Ammon's horn (tissue), 1 donor: ENCODE results near the gene RASGEF1B.
A peak's percentile ranks its signal among the peaks of the same experiment; 100 is the strongest.

ENCODE experiments used
- DNase-seq: peaks from one replicate; pipeline ENCODE4 v3.0.0-alpha.2; 2016; ENCODE audit warnings: low spot score

The RASGEF1B gene

DNA sequence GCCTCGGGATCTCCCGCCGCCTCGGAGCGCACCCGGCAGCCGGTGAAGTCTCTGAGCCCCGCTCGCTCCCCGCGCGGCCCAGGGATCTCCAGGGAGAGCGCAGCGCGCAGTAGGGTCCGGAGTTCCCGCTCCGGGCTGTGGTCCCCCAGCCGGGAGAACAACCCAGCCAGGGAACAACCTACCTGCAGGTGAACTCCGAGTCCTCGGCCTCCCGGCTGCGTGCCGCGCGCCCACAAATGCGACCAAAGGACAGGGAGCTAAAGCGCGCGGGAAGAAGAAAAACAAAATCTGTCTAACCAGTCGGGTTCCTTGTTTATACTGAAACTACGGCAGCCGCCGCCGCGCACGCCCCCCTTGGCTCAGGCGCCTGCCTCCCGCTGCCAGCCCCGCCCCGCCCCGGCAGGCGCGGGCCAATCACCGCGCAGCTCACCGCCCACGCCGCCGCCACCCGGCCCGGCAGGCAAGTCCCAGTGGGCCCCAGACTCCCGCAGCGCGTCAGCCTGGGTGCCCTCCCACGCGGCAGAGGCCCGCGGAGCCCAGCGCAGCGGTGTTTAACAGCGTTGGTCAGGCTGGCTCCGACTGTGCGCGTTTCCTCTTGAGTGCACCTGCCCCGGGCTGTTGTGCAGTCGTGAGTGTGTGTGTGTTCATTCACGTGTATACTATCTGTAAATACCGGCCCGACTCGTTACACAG, at the start of gene RASGEF1B:
TSS of gene RASGEF1B (minus strand) at position 320 of the 693 bp plus-strand sequence. CDS start 12,399 bp downstream, outside the sequence.
- peak; percentile 95 for DNase-seq

DNA sequence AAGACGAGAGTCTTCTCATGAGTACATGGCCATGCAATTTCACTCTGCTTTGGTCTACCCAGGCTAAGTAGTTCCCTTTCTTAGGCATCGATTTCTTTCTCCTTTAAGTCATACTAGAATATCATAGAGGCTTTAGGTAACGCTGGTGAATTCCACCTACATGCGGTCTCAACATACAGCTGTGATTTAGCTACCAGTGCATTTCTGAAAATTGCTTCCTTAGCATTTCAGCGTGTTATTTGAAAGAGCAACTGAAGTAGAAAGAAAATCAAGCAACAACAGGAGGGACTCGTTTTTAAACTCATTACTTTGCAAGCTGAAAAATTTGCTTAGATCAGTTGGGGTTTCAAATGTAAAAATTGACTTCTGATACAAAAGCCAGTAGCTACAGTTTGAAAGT, 48.1 kb upstream of the RASGEF1B start:
- DNase-seq: no peak

DNA sequence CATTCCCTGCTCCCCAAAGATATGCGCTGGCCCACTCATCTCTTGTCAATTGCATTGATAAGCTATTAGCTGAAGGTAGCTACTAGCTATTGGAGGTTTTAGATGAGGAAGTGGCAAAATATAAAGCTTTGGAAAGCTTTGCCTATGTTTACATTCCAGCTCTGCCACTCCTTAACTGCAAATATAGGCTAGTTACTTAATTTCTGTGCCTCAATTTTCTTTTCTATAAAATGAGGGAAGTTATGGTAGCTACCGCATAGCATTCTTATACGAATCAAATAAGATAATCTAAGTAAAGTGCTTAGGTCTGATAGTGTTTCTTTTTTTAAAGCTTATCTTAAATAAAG, 47.7 kb upstream of the RASGEF1B start:
- DNase-seq: no peak

DNA sequence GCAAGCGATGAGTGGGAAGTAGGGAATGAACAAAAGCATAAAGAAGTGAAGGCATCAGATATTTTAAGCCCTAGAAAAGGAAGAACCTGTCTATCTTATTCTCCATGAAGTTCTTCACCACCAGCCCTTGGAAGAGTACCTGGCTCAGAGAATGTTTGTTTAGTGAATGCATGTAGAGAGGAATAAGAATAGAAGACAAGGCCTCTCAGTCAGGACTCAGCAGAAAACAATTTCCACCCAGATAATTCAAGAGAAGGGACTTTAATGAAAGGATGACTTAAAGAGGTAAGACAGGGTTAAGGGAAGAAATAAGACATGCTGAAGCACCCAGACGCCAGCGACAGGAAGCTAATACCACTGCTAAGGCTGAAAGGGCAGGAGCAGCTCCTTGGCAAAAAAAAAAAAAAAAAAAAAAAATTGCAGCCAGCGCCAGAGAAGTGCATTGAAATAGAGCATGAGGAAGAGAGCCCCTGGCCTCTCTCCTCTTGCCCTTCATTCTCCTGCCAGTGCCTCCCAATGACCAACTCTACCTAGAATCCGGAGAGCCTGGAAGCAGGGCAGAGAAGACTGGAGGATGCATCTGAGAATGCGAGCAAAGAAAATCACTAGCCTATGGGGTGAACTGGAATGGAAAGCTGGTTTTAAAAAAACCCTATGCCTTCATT, 47.2 kb upstream of the RASGEF1B start:
- no peak for DNase-seq

DNA sequence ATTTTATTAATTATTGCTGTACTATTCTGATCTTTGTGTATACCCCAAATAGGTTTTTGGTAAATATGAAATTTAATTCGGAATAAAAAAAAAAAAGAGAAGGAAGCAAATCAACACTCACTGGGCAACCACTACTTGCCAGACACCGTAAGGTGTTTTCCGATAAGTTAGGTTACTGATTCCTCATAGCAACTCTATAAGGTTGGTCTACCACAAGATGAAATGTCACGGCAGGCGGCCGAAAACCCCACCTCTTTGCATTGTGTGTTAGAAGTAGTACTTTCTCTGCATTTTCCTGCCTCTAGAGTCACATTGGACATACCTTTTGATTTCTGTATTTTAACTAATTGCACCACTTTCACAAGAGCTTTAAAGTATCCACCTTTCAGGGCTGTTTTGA, 44.5 kb upstream of the RASGEF1B start:
- DNase-seq: no peak

DNA sequence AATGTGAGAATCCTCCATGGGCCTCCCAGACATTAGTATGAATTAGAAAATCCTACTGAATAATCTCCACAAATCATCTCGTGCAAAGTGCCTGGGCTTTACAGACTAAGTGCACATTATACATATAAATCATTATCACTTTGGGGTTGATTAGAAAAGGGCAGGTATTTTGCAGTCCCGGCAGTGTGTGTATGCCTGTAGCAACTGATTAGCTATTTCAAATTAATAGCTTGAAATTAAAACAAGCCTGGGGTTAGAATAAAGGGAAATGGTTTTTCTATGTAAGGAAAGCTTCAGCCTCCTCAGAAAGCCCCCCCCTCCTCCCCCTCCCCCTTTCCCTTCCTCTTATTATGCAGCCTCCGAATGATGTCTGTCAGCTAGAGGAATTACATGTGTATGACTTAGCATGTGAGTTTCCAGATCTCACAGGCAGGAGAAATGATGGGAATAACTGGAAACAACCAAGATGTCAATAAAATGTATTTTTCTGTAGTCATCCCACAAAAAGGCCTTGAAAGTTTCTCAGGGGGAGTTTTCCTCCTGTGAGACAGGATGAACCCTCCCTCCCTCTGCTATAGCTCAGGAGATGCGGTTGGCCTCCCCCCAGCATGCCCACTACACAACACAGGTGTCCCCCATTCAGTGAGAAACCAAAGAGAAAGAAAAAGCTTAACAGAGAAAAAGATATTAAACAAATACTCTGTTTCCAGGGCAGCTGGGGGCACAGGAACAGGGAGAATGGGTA, 41.2 kb upstream of the RASGEF1B start:
- no peak for DNase-seq

DNA sequence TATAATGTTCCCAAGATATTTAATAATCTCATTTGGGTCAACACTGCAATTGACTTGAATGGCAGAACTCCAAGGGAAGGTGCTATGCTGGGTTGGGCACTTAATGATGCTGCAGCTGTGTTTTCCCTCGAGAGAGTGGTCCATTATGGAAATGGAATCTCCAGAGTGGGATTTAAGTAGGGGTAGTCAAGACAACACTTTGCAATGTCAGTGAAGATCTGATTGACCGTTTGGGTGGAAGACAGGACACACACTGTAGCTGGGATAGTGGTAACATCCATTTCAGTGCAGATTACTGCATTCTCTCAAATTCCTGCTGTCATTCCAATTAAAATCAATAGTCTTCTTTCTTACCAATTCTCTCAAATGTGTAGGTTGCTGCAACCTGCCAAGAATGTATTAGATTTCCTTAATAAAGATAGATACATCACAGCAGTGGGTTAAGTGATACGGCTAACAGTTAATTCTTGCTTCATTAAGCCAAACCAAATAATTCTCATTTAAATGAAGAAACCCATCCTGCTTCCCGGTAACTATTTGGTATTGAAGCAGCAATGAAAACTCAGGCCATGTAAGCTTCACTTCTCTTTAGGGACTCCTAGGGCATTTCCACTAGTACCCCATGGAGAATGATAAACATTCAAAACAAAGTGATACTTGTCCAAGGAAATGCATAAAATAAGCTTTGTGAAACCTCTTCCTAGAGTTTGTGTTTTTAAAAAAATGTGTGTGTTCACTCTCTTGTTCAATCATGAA, 40.5 kb upstream of the RASGEF1B start:
- DNase-seq: no peak

DNA sequence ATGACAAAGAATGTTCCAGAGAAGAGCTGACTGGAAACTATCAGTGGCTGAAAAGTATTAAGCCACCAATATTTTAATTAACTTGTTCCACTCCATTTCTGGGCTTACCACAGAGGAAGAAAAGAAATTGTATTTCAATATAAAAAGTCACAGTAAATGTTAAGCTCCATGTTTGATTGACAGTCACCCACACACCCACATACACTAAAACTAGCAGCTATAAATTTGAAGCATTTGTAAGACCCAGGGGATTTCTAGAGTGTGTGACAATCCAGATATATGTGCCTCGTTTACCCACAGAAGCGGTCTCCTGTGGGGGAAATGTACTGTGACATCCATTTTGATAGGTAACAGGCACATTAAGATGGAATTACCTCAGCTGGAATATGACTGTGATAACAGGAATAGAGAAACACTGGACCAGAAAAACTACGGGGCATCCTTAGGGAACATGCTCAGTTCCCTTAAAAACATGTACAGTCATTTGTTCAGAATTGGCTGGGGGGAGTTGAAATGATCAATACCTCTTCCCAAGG, 39.0 kb upstream of the RASGEF1B start:
- DNase-seq: no peak

DNA sequence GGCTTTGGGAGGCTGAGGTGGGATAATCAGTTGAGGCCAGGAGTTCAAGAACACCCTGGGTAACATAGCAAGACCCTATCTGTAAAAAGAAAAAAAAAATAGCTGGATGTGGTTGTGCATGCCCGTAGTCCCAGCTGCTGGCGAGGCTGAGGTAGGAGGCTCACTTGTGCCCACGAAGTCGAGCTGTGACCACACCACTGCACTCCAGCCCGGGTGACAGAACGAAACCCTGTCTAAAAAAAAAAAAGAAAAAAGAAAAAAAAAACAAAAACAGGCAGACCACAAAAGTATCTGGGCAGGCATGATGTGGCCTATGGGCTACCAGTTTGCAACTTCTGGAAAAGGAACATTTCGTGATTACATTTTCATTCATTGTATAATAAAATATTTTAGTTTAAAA, 38.1 kb upstream of the RASGEF1B start:
- no peak for DNase-seq

DNA sequence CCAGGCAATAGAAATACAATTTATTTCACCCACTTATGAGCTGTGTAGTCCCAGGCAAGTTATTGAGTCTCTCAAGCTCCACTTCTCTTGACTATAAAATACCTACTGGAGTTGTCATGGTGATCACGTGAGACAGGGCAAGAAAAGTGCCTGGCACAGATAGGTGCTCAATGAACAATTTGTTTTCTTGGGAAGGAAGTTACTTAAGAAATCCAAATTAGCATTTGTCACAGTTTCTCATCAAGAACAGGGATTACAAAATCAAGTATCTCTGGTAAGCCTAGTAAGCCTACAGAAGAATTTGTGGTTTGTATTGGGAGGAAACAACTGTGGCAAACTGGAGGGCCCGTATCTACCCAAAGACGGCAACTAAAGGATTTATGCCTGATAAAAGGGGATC, 37.5 kb upstream of the RASGEF1B start:
- no peak for DNase-seq

DNA sequence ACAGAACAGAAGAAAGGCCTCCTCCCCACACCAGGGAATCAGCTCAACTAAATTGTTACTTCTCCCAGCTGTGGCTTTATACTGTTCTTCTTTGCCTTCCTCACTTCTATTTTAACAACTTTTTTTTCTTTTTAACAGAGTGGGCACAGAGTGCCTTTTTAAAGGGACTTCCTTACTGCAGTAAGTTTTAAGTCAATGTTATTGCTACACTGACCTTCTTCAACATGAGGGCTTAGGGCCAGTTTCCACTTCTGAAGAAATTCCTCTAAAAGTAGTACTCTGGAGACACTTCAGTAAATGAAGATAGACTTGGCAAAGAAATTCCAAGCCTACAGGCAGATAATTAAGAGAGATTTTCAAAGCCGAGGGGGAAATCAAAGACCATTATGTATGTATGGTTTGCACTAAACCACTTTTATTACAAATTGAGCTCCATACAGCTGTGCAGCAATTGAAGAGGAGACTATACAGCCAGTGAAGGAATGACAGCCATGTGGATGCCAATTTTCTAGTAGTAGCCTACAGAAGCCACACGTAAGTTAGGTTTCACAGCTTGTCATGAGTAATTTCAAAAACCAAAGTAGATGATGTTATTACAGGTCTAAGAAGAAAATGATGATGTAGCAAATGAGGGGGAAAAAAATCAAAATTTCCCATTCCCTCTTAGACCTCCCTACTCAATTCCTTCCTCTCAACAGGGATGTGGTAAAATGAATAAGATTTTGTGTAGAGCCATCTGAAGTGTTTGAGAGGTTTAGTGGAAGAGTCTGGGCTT, 36.9 kb upstream of the RASGEF1B start:
- no peak for DNase-seq

DNA sequence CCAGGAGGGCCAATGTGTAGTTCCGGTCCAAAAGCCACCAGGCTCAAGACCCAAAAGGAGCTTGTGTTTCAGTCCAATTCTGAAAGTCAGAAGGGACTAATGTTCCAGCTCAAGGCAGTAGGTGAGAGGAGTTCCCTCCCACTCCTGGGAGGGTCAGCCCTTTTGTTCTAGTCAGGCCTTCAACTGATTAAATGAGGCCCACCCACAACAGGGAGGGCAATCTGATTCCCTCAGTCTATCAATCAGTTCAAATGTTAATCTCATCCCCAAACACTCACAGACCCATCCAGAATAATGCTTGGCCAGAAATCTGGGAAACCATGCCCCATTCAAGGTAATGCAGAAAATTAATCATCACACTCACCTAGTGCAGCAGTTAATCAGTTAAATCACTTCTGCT, 35.8 kb upstream of the RASGEF1B start:
- DNase-seq: no peak

DNA sequence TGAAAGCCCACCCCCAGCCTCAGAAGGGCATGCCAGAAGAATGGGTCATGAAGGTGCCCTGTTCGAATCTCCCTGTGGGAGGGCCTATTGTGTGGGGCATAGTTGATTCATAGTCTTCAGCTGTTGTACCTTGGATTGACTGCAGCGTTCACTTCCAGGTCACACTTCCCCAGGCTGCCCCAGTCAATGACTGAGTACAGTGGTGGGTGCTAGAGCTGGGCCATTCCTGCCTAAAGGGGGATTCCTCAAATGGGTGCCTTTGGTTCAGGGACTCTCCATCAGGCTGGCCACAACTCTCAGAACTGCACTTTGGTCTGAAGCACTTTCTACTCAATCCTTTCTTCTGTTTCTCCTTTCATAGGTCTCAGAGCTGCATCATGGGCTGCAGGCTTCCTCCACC, 35.0 kb upstream of the RASGEF1B start:
- DNase-seq: no peak

DNA sequence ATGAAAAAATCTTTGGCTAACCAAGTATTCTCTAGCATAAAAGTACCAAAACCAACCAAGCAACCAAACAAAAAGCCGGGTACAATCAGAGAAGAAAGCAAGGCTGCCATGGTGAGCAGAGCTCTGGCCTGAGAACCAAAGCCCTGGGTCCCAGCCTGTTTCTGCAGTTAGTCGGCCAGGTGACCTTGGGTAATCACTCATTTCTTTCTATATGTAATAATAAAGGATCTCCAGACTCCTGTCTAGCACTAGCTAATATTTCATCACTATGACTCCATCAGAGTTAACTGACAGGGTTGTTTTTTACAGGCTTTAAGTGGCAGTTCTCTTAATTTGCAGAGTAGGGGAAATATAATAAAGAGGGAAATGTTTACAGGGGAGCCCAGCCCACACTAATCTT, 34.0 kb upstream of the RASGEF1B start:
- DNase-seq: no peak

DNA sequence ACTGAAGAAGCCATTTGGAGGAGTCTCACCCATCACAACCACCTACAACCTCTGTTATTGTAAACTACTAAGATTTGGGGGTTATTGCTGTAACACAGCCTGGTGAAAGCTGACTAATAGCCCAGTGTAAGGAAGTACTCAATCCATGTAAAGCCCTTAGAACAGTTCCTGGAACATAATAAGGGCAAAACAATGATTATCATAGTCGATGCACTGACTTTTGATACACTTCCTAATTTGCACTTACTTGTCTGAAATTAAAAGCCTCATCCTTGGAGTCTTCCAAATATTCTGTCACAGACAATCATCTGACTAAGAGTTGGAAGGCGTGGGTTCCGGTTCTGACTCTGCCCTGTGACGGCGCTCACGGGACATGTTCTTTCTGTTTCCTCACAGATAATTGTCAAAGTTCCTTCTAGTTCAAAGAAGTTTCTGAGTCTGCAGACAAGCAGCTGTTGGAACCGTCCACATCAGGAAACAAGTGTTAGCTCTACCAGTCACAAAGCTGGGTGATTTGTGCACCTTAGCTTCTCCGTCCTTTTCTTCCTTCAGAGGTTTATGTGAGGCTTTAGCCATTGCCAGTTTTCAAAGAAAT, 33.4 kb upstream of the RASGEF1B start:
- peak; percentile 38 for DNase-seq

DNA sequence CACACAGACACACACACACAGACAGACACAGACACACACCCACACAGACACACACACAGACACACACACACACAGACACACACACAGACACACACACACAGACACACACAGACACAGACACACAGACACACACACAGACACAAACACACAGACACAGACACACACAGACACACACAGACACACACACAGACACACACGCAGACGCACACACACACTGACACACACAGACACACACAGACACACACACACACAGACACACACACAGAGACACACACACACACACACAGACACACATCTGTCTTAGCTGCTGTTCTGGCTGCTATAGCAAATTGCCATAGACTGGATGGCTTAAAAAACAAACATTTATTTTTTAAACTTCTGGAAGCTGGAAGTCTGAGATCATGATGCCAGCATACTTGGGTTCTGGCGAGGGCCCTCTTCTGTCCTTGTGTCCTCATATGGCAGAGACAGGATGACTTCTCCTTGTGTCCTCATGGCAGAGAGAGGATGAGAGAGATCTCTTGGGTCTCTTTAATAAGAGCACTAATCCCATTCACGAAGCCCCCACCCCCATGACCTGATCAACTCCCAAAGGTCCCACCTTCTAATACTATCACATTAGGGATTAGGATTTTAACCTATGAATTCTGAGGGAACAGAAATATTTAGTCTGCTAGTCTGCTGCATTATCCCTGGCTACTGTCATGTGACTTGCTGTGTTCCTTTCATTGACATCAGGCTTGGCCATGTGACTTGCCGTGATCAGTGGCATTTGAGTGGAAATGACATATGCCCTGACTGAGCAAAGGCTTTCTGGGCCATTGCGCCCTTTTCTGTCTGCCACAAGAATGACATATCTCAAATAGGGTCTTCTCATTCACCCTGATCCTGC, 32.7 kb upstream of the RASGEF1B start:
- DNase-seq: peak; percentile 15

DNA sequence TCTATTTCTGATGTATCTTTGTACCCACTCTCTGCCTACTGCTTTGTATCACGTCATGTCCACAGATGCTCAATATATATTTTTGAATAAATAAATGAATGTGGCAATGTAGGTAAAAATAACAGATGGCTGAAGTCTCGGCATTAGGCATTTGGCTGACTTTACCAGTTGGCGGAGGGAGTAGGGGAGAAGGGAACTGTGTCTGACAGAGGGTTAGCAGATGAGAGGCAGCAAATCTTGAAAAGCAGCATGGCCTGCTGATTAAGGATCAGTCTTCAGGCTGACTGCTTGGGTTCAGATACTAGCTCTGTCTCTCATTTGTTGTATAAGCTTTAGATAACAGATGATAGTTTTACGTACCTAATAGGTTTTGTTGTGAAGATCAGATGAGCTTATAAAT, 31.9 kb upstream of the RASGEF1B start:
- peak; percentile 24 for DNase-seq

DNA sequence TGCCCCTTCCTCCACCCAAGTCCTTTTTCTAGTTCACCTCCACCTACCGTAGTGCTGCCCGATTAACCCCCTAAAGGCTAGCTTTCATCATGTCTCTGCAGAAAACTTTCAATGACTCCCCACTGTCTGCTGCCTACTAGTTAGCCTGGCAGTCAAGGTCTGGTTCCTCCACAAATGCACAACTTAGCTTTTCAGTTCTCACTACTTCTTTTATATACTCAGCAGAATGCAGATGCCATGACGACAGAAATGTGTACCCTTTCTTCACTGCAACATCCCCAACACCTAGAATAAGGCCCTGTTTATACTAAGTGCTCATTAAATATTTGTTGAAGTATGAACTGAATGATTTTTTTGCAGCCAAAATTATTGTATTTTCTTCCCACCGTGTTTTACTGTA, 30.9 kb upstream of the RASGEF1B start:
- no peak for DNase-seq

DNA sequence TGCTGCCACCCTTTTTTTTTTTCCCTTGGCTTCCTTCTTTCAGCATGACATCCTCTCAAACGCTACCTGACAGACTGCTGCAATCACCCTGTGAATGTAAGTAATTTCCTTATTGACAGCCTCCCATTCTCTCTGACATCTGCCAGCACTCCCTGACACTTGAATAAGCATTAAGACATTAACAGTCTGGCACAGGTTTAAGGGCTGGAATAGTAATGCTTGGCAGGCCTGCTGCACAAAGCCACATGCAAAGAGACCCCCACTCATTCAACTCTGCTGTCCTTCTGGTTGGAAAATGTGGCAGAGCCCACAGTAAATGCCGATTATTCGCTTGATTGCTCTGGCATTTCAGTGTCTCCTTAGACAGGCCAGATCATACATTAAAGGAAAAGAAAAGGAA, 28.1 kb upstream of the RASGEF1B start:
- DNase-seq: no peak

DNA sequence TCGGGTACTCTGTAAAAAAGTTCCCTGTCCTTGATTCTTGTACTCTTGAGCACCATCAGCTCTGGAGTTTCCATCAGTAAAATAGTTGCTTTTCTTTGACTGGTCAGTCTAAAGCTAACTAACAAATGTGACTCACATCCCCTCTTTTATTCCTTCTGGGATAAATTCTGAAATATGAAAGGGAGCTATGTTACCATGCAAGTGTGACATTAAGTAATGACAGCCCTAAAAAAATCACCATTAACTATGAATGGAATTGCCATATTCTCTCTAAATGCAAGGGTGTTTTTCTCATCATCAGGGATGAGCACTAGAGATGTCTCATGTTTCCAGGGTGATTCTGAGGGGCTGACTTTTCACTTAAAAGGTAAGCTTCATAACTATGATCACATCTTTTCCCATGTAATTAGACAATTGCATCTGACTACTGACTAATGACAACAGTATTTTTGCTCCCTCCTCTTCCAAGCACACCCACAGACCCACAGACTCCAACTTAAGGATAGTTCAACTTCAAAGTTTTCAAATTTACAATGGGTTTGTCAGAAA, 26.9 kb upstream of the RASGEF1B start:
- DNase-seq: no peak
